ENCODE results near the gene TAT.

Gene TAT

GRCh38 chr16:71555230-71555891 lies 21.5 kb downstream of the TAT start:
- Histone ChIP-seq H3K27ac (ENCODE audit: extremely low read depth, low read depth, low read length) (no peak overlapping the region), H3K4me1 (ENCODE audit: control insufficient read depth, insufficient read depth, low read length) (no peaks in the 10 kb centered on the region), H3K36me3 (ENCODE audit: control insufficient read depth in 2 of 2, insufficient read depth in 1 of 2, low read length in 2 of 2) (no peaks in the 10 kb centered on the region), H3K9me3 (ENCODE audit: control insufficient read depth, insufficient read depth, low read depth, low read length) (no peaks in the 10 kb centered on the region), H3K4me3 (ENCODE audit: low read depth, low read length) (no peak overlapping the region)
- POLR2A ChIA-PET, result no interaction called here
- CTCF ChIA-PET, result interaction anchor here (0.6 to 2.0 kb wide), 8 partner anchors 9 to 876 kb away, joined by 3 to 6 read pairs (median 4); no protein-coding TSS in a partner anchor
- TF ChIP-seq ZFP3 (tag by site-specific recombination; IDR thresholded peaks at IDR 0.05; ENCODE audit: low read depth) (no peak), ZNF335 (tag by site-specific recombination; conservative IDR thresholded peaks at IDR 0.05) (no peak), WT1 (tag by site-specific recombination; IDR thresholded peaks at IDR 0.05) (no peak), ZNF2 (tag by site-specific recombination; IDR thresholded peaks at IDR 0.05) (no peak), ZNF544 (tag by site-specific recombination; IDR thresholded peaks at IDR 0.05) (no peak), BCL11B (tag by site-specific recombination; IDR thresholded peaks at IDR 0.05; ENCODE audit: low read depth) (no peak), EGR2 (tag by site-specific recombination; IDR thresholded peaks at IDR 0.05; ENCODE audit: low read depth) (no peak), ZNF785 (tag by site-specific recombination; IDR thresholded peaks at IDR 0.05) (no peak), ZBTB48 (tag by site-specific recombination; IDR thresholded peaks at IDR 0.05) (no peak), ZNF423 (tag by site-specific recombination; IDR thresholded peaks at IDR 0.05) (no peak)

DNA sequence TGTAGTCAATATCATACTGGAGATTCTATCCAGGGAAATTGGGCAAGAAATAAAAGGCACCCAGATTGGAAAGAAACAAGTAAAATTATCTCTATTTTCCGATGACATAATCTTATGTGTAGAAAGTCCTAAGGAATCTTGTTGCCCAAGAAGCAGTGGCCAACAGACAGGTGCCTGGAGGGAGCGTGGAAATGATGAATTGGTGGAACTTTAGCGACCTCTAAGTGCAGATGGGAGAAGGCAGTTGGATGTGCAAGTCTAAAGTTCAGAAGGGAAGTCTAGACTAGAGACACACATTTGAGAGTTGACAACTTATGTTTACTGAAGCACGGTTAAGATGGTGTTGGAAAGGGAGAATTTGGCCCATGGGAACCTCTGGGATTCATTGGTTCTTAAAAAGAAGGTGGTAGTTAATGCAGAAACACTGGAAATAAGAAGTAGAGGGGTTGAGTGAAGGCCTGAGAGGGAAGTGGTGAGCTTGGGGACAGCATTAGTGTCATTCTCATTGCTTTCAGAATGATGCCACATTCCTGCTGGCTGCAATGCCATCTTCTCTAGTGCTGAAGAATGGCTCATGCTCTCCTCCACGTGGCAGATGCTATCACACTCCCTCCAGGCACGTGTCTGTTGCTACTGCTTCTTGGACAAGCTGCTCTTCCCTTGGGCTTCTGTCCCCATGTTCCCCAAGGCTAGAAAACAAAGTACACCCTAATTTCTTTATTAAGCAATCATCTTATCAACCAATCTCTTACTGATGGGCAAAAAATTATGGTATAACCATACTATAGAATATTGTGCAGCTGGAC lies 24.0 kb downstream of the TAT start:
- CTCF ChIA-PET, result interaction anchor here (0.5 to 2.3 kb wide), 8 partner anchors 9 to 241 kb away, joined by 3 to 6 read pairs (median 4); no protein-coding TSS in a partner anchor
- H3K36me3 ChIP-seq (ENCODE audit: control insufficient read depth in 2 of 2, insufficient read depth in 1 of 2, low read length in 2 of 2), result no peaks in the 10 kb centered on the region
- no peak overlapping the region for H3K27ac ChIP-seq (ENCODE audit: extremely low read depth, low read depth, low read length)
- H3K4me3 ChIP-seq (ENCODE audit: low read depth, low read length), result no peak overlapping the region
- no peaks in the 10 kb centered on the region for H3K4me1 ChIP-seq (ENCODE audit: control insufficient read depth, insufficient read depth, low read length)
- H3K9me3 ChIP-seq (ENCODE audit: control insufficient read depth, insufficient read depth, low read depth, low read length), result no peaks in the 10 kb centered on the region
- POLR2A ChIA-PET, result no interaction called here
- TF ChIP-seq BCL11B (tag by site-specific recombination; IDR thresholded peaks at IDR 0.05; ENCODE audit: low read depth) (no peak), ZNF473 (tag by site-specific recombination; IDR thresholded peaks at IDR 0.05) (no peak), FEZF1 (tag by site-specific recombination; IDR thresholded peaks at IDR 0.05) (no peak), ZNF645 (tag by site-specific recombination; IDR thresholded peaks at IDR 0.05) (no peak), TRIM28 (IDR thresholded peaks at IDR 0.05; ENCODE audit: borderline replicate concordance, low read length) (no peak), ZNF792 (tag by site-specific recombination; IDR thresholded peaks at IDR 0.05) (no peak), ZBTB1 (tag by site-specific recombination; IDR thresholded peaks at IDR 0.05) (no peak), MEIS1 (CRISPR knock-in tag; IDR thresholded peaks at IDR 0.05; ENCODE audit: borderline replicate concordance) (no peak), YY2 (tag by site-specific recombination; IDR thresholded peaks at IDR 0.05) (no peak), ZNF48 (tag by site-specific recombination; IDR thresholded peaks at IDR 0.05) (no peak), ZNF211 (tag by site-specific recombination; IDR thresholded peaks at IDR 0.05; ENCODE audit: low read depth) (no peak), ZNF561 (tag by site-specific recombination; IDR thresholded peaks at IDR 0.05; ENCODE audit: borderline replicate concordance) (no peak)
- TF ChIP-seq, protein P1, sequence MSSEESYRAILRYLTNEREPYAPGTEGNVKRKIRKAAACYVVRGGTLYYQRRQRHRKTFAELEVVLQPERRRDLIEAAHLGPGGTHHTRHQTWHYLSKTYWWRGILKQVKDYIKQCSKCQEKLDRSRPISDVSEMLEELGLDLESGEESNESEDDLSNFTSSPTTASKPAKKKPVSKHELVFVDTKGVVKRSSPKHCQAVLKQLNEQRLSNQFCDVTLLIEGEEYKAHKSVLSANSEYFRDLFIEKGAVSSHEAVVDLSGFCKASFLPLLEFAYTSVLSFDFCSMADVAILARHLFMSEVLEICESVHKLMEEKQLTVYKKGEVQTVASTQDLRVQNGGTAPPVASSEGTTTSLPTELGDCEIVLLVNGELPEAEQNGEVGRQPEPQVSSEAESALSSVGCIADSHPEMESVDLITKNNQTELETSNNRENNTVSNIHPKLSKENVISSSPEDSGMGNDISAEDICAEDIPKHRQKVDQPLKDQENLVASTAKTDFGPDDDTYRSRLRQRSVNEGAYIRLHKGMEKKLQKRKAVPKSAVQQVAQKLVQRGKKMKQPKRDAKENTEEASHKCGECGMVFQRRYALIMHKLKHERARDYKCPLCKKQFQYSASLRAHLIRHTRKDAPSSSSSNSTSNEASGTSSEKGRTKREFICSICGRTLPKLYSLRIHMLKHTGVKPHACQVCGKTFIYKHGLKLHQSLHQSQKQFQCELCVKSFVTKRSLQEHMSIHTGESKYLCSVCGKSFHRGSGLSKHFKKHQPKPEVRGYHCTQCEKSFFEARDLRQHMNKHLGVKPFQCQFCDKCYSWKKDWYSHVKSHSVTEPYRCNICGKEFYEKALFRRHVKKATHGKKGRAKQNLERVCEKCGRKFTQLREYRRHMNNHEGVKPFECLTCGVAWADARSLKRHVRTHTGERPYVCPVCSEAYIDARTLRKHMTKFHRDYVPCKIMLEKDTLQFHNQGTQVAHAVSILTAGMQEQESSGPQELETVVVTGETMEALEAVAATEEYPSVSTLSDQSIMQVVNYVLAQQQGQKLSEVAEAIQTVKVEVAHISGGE (tag by site-specific recombination; conservative IDR thresholded peaks at IDR 0.05; ENCODE audit: low read depth), result no peak
- TF ChIP-seq, protein P2, sequence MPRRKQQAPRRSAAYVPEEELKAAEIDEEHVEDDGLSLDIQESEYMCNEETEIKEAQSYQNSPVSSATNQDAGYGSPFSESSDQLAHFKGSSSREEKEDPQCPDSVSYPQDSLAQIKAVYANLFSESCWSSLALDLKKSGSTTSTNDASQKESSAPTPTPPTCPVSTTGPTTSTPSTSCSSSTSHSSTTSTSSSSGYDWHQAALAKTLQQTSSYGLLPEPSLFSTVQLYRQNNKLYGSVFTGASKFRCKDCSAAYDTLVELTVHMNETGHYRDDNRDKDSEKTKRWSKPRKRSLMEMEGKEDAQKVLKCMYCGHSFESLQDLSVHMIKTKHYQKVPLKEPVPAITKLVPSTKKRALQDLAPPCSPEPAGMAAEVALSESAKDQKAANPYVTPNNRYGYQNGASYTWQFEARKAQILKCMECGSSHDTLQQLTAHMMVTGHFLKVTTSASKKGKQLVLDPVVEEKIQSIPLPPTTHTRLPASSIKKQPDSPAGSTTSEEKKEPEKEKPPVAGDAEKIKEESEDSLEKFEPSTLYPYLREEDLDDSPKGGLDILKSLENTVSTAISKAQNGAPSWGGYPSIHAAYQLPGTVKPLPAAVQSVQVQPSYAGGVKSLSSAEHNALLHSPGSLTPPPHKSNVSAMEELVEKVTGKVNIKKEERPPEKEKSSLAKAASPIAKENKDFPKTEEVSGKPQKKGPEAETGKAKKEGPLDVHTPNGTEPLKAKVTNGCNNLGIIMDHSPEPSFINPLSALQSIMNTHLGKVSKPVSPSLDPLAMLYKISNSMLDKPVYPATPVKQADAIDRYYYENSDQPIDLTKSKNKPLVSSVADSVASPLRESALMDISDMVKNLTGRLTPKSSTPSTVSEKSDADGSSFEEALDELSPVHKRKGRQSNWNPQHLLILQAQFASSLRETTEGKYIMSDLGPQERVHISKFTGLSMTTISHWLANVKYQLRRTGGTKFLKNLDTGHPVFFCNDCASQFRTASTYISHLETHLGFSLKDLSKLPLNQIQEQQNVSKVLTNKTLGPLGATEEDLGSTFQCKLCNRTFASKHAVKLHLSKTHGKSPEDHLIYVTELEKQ (tag by site-specific recombination; IDR thresholded peaks at IDR 0.05; ENCODE audit: borderline replicate concordance), result no peak
- TF ChIP-seq, protein P3, sequence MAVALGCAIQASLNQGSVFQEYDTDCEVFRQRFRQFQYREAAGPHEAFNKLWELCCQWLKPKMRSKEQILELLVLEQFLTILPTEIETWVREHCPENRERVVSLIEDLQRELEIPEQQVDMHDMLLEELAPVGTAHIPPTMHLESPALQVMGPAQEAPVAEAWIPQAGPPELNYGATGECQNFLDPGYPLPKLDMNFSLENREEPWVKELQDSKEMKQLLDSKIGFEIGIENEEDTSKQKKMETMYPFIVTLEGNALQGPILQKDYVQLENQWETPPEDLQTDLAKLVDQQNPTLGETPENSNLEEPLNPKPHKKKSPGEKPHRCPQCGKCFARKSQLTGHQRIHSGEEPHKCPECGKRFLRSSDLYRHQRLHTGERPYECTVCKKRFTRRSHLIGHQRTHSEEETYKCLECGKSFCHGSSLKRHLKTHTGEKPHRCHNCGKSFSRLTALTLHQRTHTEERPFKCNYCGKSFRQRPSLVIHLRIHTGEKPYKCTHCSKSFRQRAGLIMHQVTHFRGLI (tag by site-specific recombination; IDR thresholded peaks at IDR 0.05), result no peak; the same call in 1 of the 2 replicates
